Activated CD8-positive, alpha-beta T cell treated with anti-CD3 and anti-CD28 coated beads, Interleukin-2, amount 10 ng/mL, durations not matched to agents 7 days and 5 days (primary cell): ENCODE data around the gene RAB11FIP4. TPM values are rescaled to one million over a fixed set of nuclear protein-coding genes. Genes with fewer than 3 reads are reported as not detected.

ENCODE experiments used
- ATAC-seq: fragments of 150-1000 bp; cut with Tn5 transposase; one replicate; pipeline ENCODE4 v1.10.0; 2021; ENCODE audit warnings: moderate library complexity
- CTCF ChIA-PET: fragments of 350-600 bp; sonication (Branson Sonifier 250); formaldehyde crosslinking; loops from one replicate; lab custom pipeline; 2021; ENCODE audit warnings: antibody characterized with exemption; lab: Charles Lee
- POLR2A ChIA-PET: fragments of 350-600 bp; sonication (Branson Sonifier 250); formaldehyde crosslinking; loops from one replicate; lab custom pipeline; 2021; ENCODE audit warnings: antibody characterized with exemption; lab: Charles Lee
- DNase-seq: peaks from one replicate; pipeline ENCODE4 v3.0.0-alpha.2; 2020
- H3K27ac Mint-ChIP-seq: one replicate; pipeline ENCODE4 v1.8.0; 2021; ENCODE audit warnings: mild to moderate bottlenecking, mixed read lengths
- H3K27me3 Mint-ChIP-seq: one replicate; pipeline ENCODE4 v1.8.0; 2021; ENCODE audit warnings: low read depth, mixed read lengths
- H3K36me3 Mint-ChIP-seq: one replicate; pipeline ENCODE4 v1.8.0; 2021; ENCODE audit warnings: low read depth, mixed read lengths
- H3K4me1 Mint-ChIP-seq: one replicate; pipeline ENCODE4 v1.8.0; 2021; ENCODE audit warnings: low read depth, mixed read lengths
- H3K4me3 Mint-ChIP-seq: one replicate; pipeline ENCODE4 v1.8.0; 2021; ENCODE audit warnings: mild to moderate bottlenecking, mixed read lengths
- H3K9me3 Mint-ChIP-seq: one replicate; pipeline ENCODE4 v1.8.0; 2022; ENCODE audit warnings: mixed read lengths; ENCODE audit not compliant: insufficient read depth
- total RNA-seq, 2 experiments: library from RNA; stranded (reverse); gene quantifications; one replicate each; pipeline ENCODE4 v1.2.3, GENCODE V29; 2021

Gene RAB11FIP4
- total RNA-seq, 2 experiments from 2014 or later, result 36.0 to 38.0 TPM

DNA sequence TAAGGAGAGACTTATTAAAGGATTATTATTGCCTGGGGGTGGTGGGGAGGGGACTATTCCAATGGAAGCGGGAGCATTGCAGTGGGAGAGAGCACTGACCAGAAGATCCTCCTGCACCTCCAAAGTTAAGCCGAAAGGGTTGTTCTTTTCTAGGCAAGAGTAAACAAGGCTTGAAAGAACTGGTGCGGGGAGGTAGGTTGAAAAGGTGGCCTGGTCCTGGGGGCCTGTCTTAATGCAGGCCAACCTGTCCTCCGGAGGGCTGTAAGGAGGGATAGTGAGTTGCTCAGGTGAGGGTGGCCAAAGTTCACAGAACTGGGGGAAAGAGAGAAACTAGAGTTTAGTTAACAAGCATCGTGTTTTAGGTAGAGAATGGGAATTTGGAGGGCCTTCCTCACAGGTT is 65.3 kb downstream of the RAB11FIP4 start:
- H3K4me1 Mint-ChIP-seq, result peaks cover 8% of the 10 kb centered on the region
- H3K9me3 Mint-ChIP-seq, result no peaks in the 10 kb centered on the region
- POLR2A ChIA-PET, result no interaction called here
- peaks cover 2% of the 10 kb centered on the region for H3K27me3 Mint-ChIP-seq
- no peak overlapping the region for H3K27ac Mint-ChIP-seq
- ATAC-seq, result no peak
- no peak for DNase-seq
- no peak overlapping the region for H3K4me3 Mint-ChIP-seq
- no peaks in the 10 kb centered on the region for H3K36me3 Mint-ChIP-seq
- CTCF ChIA-PET, result interaction anchor here (1.0 kb wide), 1 partner anchor 67 kb away, joined by 4 read pairs; no protein-coding TSS in a partner anchor

- ATAC-seq, result no peak
- H3K36me3 Mint-ChIP-seq, result no peaks in the 10 kb centered on the region
- CTCF ChIA-PET, result interaction anchor here (0.7 kb wide), 1 partner anchor 19 kb away, joined by 3 read pairs; no protein-coding TSS in a partner anchor
- H3K9me3 Mint-ChIP-seq, result no peaks in the 10 kb centered on the region
- H3K27me3 Mint-ChIP-seq, result peaks cover 2% of the 10 kb centered on the region
- no peak overlapping the region for H3K27ac Mint-ChIP-seq
- H3K4me3 Mint-ChIP-seq, result no peak overlapping the region
- POLR2A ChIA-PET, result no interaction called here
- DNase-seq, result no peak
- peaks cover 8% of the 10 kb centered on the region for H3K4me1 Mint-ChIP-seq
These were observed 66.1 kb downstream of the RAB11FIP4 start for GRCh38 chr17:31457391-31458234.

DNA sequence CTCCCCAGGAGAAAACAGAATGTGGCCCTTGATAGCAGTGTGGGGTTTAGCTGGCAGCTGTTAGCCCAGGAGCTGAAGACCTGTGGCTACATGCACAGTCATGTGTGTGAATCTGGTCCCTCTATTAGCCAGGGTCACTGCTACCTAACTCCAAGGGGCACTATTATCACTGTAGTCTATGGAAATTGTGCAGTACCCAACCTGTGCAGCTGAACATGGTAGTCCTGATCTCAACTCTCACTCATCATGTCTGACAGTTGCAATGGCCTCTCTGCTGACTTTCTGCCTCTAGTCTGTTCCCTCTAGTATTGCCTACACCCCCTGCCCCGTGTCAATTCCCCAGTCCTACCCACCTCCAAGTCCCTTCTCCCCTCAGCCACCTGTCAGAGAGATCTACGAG is 67.4 kb downstream of the RAB11FIP4 start:
- ATAC-seq (no peak), DNase-seq (no peak)
- POLR2A ChIA-PET, result no interaction called here
- Mint-ChIP-seq H3K9me3 (no peaks in the 10 kb centered on the region), H3K27ac (no peak overlapping the region), H3K4me3 (no peak overlapping the region), H3K27me3 (peaks cover 2% of the 10 kb centered on the region), H3K36me3 (no peaks in the 10 kb centered on the region), H3K4me1 (peaks cover 8% of the 10 kb centered on the region)
- CTCF ChIA-PET, result interaction anchor here (0.7 kb wide), 1 partner anchor 20 kb away, joined by 3 read pairs; no protein-coding TSS in a partner anchor

GRCh38 chr17:31459716-31460115 is 68.2 kb downstream of the RAB11FIP4 start:
- H3K4me3 Mint-ChIP-seq, result no peak overlapping the region
- peaks cover 8% of the 10 kb centered on the region for H3K4me1 Mint-ChIP-seq
- no peaks in the 10 kb centered on the region for H3K9me3 Mint-ChIP-seq
- no peak overlapping the region for H3K27ac Mint-ChIP-seq
- H3K36me3 Mint-ChIP-seq, result no peaks in the 10 kb centered on the region
- peaks cover 2% of the 10 kb centered on the region for H3K27me3 Mint-ChIP-seq
- ATAC-seq (no peak), DNase-seq (no peak)
- CTCF ChIA-PET, result no interaction called here
- POLR2A ChIA-PET, result no interaction called here

DNA sequence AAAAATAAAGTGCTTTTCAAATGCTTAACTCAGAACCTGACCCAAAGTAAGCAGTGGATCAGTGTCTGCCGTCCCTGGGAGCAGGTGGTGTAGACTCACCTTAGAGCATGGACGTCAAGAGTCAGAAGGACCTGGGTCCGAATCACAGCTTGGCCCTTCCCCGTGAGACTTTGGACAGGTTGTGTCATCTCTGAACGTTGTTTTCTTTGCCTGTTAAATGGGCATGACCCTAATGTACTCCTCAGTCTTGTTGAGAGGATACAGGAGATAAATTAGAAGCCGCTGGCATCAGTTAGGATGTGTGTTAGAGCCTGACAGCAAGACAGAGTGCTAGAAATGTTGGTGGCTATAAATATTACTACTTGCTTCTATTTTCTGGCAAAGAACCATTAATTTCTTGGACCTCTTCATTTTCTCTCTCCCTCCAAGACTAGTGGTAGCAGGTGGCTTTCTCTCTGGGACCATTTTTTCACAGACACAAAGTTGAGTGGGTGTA is 68.8 kb downstream of the RAB11FIP4 start:
- DNase-seq, result no peak
- CTCF ChIA-PET, result no interaction called here
- peaks cover 8% of the 10 kb centered on the region for H3K4me1 Mint-ChIP-seq
- no peak overlapping the region for H3K4me3 Mint-ChIP-seq
- H3K27ac Mint-ChIP-seq, result no peak overlapping the region
- no peak for ATAC-seq
- no peaks in the 10 kb centered on the region for H3K9me3 Mint-ChIP-seq
- H3K36me3 Mint-ChIP-seq, result no peaks in the 10 kb centered on the region
- POLR2A ChIA-PET, result no interaction called here
- peaks cover 2% of the 10 kb centered on the region for H3K27me3 Mint-ChIP-seq

GRCh38 chr17:31461227-31461810 is 69.8 kb downstream of the RAB11FIP4 start:
- H3K36me3 Mint-ChIP-seq, result no peaks in the 10 kb centered on the region
- no peaks in the 10 kb centered on the region for H3K9me3 Mint-ChIP-seq
- no peak overlapping the region for H3K4me3 Mint-ChIP-seq
- peaks cover 11% of the 10 kb centered on the region for H3K4me1 Mint-ChIP-seq
- ATAC-seq, result no peak
- ChIA-PET CTCF (no interaction called here), POLR2A (interaction anchor here (0.7 kb wide), 1 partner anchor 196 kb away, joined by 3 read pairs; no protein-coding TSS in a partner anchor)
- peaks cover 2% of the 10 kb centered on the region for H3K27me3 Mint-ChIP-seq
- H3K27ac Mint-ChIP-seq, result no peak overlapping the region
- DNase-seq, result no peak

GRCh38 chr17:31462261-31462660 is 70.8 kb downstream of the RAB11FIP4 start:
- ATAC-seq (no peak), DNase-seq (no peak)
- Mint-ChIP-seq H3K4me3 (no peak overlapping the region), H3K27me3 (peaks cover 2% of the 10 kb centered on the region), H3K9me3 (no peaks in the 10 kb centered on the region), H3K4me1 (peaks cover 19% of the 10 kb centered on the region), H3K27ac (no peak overlapping the region), H3K36me3 (no peaks in the 10 kb centered on the region)
- ChIA-PET POLR2A (interaction anchor here (1.1 kb wide), 1 partner anchor 24 kb away, joined by 3 read pairs; no protein-coding TSS in a partner anchor), CTCF (no interaction called here)

DNA sequence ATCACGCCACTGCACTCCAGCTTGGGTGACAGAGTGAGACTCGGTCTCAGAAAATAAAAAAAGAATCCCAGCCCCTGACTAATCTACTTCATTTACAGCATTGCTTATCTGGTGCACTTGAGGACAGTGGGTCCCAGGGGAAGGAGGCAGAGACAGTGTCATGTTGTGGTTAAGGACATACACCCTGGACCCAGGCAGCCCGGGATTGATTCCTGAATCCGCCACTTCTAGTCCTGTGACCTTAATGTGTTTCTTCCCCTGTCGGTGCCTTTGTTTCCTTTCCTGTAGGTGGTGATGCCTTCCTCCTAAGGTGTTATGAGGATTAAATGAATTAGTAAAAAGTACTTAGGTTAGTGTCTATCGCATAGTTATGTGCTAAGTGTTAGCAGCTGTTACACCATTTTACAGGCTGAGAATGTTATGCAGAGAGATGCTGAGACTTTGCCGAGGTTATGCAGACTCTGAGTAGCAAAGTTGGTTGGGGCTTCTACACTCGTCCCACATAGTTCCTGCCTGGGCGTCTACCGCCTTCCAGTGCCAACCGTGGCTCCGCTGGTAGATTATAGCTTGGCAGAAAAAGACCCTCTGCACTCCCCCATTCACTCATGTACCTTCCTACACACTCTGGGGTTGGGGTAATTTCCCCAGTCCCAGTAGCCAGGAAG is 74.8 kb downstream of the RAB11FIP4 start:
- no peak for ATAC-seq
- CTCF ChIA-PET, result interaction anchor here (1.2 to 1.5 kb wide), 2 partner anchors 51 to 59 kb away, joined by 3 to 5 read pairs; no protein-coding TSS in a partner anchor
- H3K27me3 Mint-ChIP-seq, result no peaks in the 10 kb centered on the region
- H3K9me3 Mint-ChIP-seq, result no peaks in the 10 kb centered on the region
- DNase-seq, result no peak
- no peak overlapping the region for H3K27ac Mint-ChIP-seq
- H3K36me3 Mint-ChIP-seq, result no peaks in the 10 kb centered on the region
- H3K4me1 Mint-ChIP-seq, result peaks cover 46% of the 10 kb centered on the region
- no peak overlapping the region for H3K4me3 Mint-ChIP-seq
- POLR2A ChIA-PET, result no interaction called here

DNA sequence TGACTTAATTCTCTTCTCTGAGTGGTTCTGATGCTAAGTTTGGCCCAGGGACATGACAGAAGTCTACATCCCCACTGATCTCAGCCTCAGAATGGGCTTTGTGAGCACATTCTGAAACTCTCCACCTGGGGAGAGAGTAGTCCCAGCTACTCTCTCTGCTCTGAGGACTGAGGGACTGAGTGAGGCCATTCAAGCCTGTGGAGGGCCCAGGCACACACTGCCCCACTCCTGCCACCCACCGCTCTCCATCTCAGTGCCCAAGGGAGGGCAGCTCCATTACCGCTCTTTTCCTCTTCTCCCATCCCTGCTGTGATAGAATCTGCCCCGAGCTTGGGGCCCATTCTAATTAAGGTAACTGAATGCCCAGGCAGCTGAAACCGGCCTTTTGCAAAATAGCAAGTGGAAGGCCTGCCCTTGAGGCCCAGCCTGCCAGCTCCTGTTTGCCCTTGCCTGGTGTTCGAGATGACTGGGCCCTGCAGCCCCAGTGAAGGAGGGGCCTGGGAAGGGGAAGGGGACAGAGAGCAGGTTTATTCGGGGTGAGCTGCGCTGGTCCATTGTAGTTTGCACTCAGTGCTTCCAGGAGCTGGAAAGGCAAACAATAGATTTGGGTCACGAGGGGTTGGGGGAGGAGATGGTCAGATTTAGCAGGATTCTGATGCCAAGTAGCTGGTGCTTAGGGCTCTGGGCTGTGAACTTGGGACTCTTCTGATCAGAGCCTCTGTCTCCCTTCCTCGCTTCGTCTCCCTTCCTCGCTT is 76.2 kb downstream of the RAB11FIP4 start:
- Mint-ChIP-seq H3K27me3 (peaks cover 2% of the 10 kb centered on the region), H3K4me3 (no peak overlapping the region), H3K27ac (peak overlapping the region; percentile 87), H3K4me1 (peaks cover 50% of the 10 kb centered on the region), H3K9me3 (no peaks in the 10 kb centered on the region), H3K36me3 (no peaks in the 10 kb centered on the region)
- DNase-seq, result no peak
- peak; percentile 12 for ATAC-seq
- ChIA-PET CTCF (interaction anchor here (1.2 to 1.5 kb wide), 3 partner anchors 13 to 57 kb away, joined by 3 to 5 read pairs (median 3); no protein-coding TSS in a partner anchor), POLR2A (interaction anchor here (1.1 kb wide), 1 partner anchor 42 kb away, joined by 3 read pairs; no protein-coding TSS in a partner anchor)

DNA sequence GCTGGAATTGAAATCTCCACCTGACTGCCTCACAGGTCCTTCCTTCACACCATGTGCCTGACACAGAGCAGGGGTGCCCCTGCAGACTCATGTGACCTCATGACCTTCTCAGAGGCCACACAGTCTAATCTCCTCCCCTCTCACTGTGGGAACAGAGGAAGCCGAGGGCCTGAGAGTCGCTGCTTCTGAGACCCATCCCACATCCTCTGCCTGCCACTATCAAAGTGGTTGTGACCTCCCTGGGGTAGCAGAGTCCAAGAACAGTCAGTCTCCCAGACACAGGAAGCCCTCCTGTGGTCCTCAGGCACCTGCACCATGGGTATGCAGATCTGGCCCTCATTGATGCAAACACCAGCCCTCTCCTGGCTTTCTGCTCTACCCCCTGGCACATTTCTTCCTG is 78.5 kb downstream of the RAB11FIP4 start:
- ATAC-seq, result peak; percentile 78
- Mint-ChIP-seq H3K4me1 (peaks cover 50% of the 10 kb centered on the region), H3K27ac (peak overlapping the region; percentile 74), H3K36me3 (no peaks in the 10 kb centered on the region), H3K9me3 (no peaks in the 10 kb centered on the region), H3K4me3 (no peak overlapping the region), H3K27me3 (peaks cover 12% of the 10 kb centered on the region)
- ChIA-PET POLR2A (no interaction called here), CTCF (interaction anchor here (1.1 kb wide), 1 partner anchor 17 kb away, joined by 4 read pairs; no protein-coding TSS in a partner anchor)
- DNase-seq, result peak; percentile 63

DNA sequence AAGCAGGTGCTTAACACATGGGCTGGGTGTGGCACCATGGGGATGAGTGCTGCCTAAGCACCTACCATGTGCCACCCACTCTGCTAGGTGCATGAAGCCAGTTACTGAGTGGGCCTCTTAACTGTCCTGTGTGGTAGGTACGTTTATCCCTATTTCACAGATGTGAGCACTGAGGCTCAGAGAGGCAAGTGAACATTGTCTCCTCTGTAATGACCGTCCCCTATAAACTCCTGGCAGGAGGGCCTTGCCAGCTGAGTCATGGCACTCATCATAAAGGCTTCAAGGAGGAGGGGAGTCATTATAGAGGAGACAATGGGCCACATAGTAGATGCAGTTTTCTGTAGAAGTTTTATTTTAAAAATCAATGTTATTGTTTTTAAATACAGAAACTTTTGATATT is 79.1 kb downstream of the RAB11FIP4 start:
- no peaks in the 10 kb centered on the region for H3K36me3 Mint-ChIP-seq
- CTCF ChIA-PET, result no interaction called here
- H3K9me3 Mint-ChIP-seq, result no peaks in the 10 kb centered on the region
- DNase-seq, result no peak
- ATAC-seq, result no peak
- POLR2A ChIA-PET, result interaction anchor here (0.6 kb wide), 1 partner anchor 1264 kb away, joined by 3 read pairs; no protein-coding TSS in a partner anchor
- H3K27me3 Mint-ChIP-seq, result peaks cover 12% of the 10 kb centered on the region
- H3K4me1 Mint-ChIP-seq, result peaks cover 50% of the 10 kb centered on the region
- no peak overlapping the region for H3K4me3 Mint-ChIP-seq
- H3K27ac Mint-ChIP-seq, result peak overlapping the region; percentile 74
